ENCODE measurements around the gene PCDH7. TPM values are rescaled to one million over a fixed set of nuclear protein-coding genes. Genes with fewer than 3 reads are reported as not detected.

Gene PCDH7
- total RNA-seq, 4 donors from 2014 or later, result 4.9 to 42.1 (median 7.6) TPM

DNA sequence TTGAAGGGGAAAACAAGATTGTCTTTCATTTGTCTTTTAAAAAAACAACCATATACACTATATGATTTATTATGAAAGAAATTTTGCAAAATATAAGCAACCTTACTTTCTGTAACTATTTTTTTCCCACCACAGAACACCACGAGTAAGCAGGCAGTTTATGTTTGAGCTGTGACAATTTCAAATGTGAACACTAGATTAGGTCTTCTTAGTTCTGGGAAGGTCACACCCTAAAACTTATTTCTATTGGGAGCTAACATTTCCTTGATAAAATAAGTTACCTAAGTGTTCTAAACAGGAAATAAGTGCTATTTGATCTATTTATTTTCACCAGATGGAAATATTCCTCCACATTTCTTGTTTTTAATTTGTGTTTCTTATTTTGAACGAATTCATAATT is 50.6 kb downstream of the PCDH7 start:
- DNase-seq, result no peak
- no peaks in the 10 kb centered on the region for H3K27me3 ChIP-seq
- no peaks in the 10 kb centered on the region for H3K9me3 ChIP-seq
- no peaks in the 10 kb centered on the region for H3K4me1 ChIP-seq
- H3K27ac ChIP-seq, result no peak overlapping the region
- H3K36me3 ChIP-seq, result no peaks in the 10 kb centered on the region
- no peak for TF ChIP-seq POLR2A (IDR thresholded peaks at IDR 0.05)
- no peak for TF ChIP-seq CTCF (IDR thresholded peaks at IDR 0.05)
- H3K4me3 ChIP-seq, result no peak overlapping the region

GRCh38 chr4:30776451-30776850 is 56.3 kb downstream of the PCDH7 start:
- no peaks in the 10 kb centered on the region for H3K4me1 ChIP-seq
- TF ChIP-seq POLR2A (IDR thresholded peaks at IDR 0.05) (no peak), CTCF (IDR thresholded peaks at IDR 0.05) (no peak)
- no peaks in the 10 kb centered on the region for H3K9me3 ChIP-seq
- DNase-seq, result no peak
- no peaks in the 10 kb centered on the region for H3K27me3 ChIP-seq
- H3K4me3 ChIP-seq, result no peak overlapping the region
- H3K36me3 ChIP-seq, result no peaks in the 10 kb centered on the region
- peak overlapping the region in 2 of 4 donors; percentile 0 to 15 for H3K27ac ChIP-seq

GRCh38 chr4:30776921-30777415 is 56.8 kb downstream of the PCDH7 start:
- DNase-seq, result no peak
- peak overlapping the region in 2 of 4 donors; percentile 0 to 15 for H3K27ac ChIP-seq

More at GRCh38 chr4:30776921-30777415, 56.8 kb downstream of the PCDH7 start:
- H3K4me3 ChIP-seq, result no peak overlapping the region
- no peaks in the 10 kb centered on the region for H3K27me3 ChIP-seq
- H3K4me1 ChIP-seq, result no peaks in the 10 kb centered on the region
- H3K9me3 ChIP-seq, result no peaks in the 10 kb centered on the region
- H3K36me3 ChIP-seq, result no peaks in the 10 kb centered on the region
- TF ChIP-seq CTCF (IDR thresholded peaks at IDR 0.05) (no peak), POLR2A (IDR thresholded peaks at IDR 0.05) (no peak)
